ENCODE measurements around the gene LRCOL1.

The LRCOL1 gene

GRCh38 chr12:132565365-132565764 is 45.0 kb downstream of the LRCOL1 start:
- no peak for DNase-seq (ENCODE audit: low read depth)
- H3K4me3 ChIP-seq (ENCODE audit: control insufficient read depth, low read depth, low read length): no peak overlapping the region
- TF ChIP-seq CTCF (conservative IDR thresholded peaks at IDR 0.05; ENCODE audit: control insufficient read depth, insufficient read depth, low read depth, low read length): no peak

DNA sequence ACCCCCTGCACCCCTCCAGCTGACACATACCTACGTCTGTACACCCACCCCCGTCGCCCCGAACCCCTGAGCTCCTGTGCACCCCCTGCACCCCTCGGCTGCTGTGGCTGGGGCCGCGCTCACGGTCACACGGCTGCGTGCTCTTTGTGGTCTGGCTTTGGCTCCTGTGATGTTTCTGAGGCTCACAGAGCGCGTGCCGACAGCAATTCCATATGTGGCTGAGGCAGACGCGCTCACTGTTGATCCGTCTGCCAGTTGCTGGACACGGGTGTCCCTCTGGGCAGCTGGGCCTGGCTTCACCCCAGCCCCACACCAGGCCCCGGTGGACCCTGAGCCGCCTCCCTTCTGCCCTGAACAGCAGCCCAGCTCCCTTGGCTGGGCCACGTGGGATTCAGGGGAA is 46.5 kb downstream of the LRCOL1 start:
- no peak overlapping the region for H3K4me3 ChIP-seq (ENCODE audit: control insufficient read depth, low read depth, low read length)
- DNase-seq (ENCODE audit: low read depth): no peak
- no peak for TF ChIP-seq CTCF (conservative IDR thresholded peaks at IDR 0.05; ENCODE audit: control insufficient read depth, insufficient read depth, low read depth, low read length)

GRCh38 chr12:132562489-132563021 is 47.8 kb downstream of the LRCOL1 start:
- no peak for TF ChIP-seq CTCF (conservative IDR thresholded peaks at IDR 0.05; ENCODE audit: control insufficient read depth, insufficient read depth, low read depth, low read length)
- DNase-seq (ENCODE audit: low read depth): no peak
- no peak overlapping the region for H3K4me3 ChIP-seq (ENCODE audit: control insufficient read depth, low read depth, low read length)

DNA sequence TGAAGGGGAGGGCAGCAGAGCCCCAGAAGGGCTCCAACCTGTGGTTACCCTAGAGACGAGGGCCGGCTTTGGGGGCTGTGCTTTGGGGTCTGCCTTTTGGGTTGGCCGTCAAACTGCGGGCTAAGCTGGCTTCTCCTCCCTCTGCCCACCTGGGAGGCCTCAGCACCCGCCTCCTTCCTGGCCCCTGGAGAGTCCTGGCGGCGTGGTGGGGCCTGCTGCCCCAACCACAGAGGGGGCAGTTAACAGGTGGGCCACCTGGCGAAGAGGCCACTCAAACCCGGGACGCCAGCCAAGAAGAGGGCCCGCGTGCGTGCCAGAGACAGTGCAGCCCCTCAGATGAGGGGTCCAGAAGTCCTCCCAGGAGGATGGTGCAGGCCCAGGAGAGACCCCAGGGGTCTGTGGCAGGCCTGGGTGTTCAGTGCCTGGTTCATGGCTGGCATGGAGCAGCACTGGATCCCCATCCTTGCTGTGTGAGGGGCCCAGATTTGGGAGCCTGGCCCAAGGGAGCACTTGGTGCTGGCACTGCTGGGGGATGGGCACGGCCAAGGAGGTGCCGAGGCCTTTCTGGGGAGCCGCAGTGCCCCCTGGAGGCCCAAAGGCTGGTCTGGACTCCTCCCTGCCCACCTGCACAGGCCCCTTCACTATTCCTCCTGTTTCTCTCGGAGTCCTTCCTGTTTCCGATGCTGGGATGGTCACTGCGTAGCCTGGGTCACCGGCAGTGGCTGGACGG is 48.8 kb downstream of the LRCOL1 start:
- peak; percentile 37 for TF ChIP-seq CTCF (conservative IDR thresholded peaks at IDR 0.05; ENCODE audit: control insufficient read depth, insufficient read depth, low read depth, low read length)
- no peak overlapping the region for H3K4me3 ChIP-seq (ENCODE audit: control insufficient read depth, low read depth, low read length)
- DNase-seq (ENCODE audit: low read depth): peak; percentile 13

DNA sequence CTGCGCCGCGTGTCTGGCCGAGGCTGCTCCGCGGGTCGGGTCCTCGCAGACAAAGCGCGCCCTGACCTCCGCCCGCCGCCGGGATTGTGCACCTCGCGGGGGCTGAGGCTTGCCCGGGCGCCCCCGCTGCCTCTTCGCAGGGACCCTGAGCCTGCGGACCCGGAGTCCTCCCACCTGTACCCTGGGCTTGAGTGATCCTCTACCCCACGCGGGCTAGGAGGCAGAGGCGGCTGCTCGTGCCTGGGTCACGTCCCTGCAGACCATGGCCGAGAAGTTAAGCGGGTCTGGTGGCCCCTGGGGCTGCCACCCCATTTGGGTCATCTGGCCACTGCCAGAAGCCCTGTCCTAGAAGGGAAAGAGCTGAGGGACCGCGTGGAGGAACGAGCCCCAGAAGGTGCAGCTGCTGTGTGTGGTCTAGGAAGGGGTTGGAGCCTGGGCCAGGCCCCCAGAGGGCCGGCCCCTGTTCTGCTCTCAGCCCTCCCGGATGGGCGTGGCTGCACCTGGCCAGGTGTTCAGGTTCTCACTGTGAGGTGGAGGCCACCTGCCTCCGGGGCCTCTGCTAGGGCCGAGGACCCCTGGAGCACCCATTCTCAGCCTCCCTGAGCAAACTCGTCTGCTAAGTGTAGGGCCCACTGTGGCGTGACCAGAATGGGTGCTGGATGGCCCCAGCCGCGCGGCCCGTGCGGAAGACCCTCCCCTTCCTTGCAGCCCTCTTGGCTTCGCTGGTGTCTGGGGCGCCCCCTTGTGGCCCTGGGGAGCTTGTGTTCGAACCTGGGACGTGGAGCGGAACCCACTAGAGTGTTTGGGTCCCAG is 49.6 kb downstream of the LRCOL1 start:
- TF ChIP-seq CTCF (conservative IDR thresholded peaks at IDR 0.05; ENCODE audit: control insufficient read depth, insufficient read depth, low read depth, low read length): peak; percentile 50
- DNase-seq (ENCODE audit: low read depth): peak; percentile 40
- H3K4me3 ChIP-seq (ENCODE audit: control insufficient read depth, low read depth, low read length): peak overlapping the region; percentile 46

GRCh38 chr12:132560364-132560613 is 50.1 kb downstream of the LRCOL1 start:
- peak overlapping the region; percentile 46 for H3K4me3 ChIP-seq (ENCODE audit: control insufficient read depth, low read depth, low read length)

More at GRCh38 chr12:132560364-132560613, 50.1 kb downstream of the LRCOL1 start:
- TF ChIP-seq CTCF (conservative IDR thresholded peaks at IDR 0.05; ENCODE audit: control insufficient read depth, insufficient read depth, low read depth, low read length): no peak
- no peak for DNase-seq (ENCODE audit: low read depth)

All from fibroblast of mammary gland (primary cell).